Heart left ventricle (tissue), 16 donors: Measurements from ENCODE around the gene PPIB. TPM values are rescaled to one million over a fixed set of nuclear protein-coding genes. Genes with fewer than 3 reads are reported as not detected.

Experiments
- ATAC-seq, 4 donors: fragments of 200-7000 bp; cut with Tn5 transposase; one replicate each; pipeline ENCODE4 v1.9.1; 2020 to 2022; ENCODE audit warnings: moderate library complexity in 4 of 4, mild to moderate bottlenecking in 3 of 4, moderate number of reproducible peaks in 1 of 4
- DNase-seq, 5 donors: peaks; one replicate each; pipeline ENCODE4 v3.0.0-alpha.2; 2020
- H3K27ac ChIP-seq, 12 donors: fragments of 200-600 bp; sonication (generic) in 4 of 12; one replicate each; pipeline versions ENCODE4 v1.5.0 to v1.8.0; 2016 to 2022; ENCODE audit warnings: mild to moderate bottlenecking in 2 of 12
- H3K27me3 ChIP-seq, 9 donors: fragments of 200-600 bp; sonication (generic) in 2 of 9; one replicate each; pipeline versions ENCODE4 v1.5.1 to v1.8.0; 2016 to 2022; ENCODE audit warnings: mild to moderate bottlenecking in 3 of 9
- H3K36me3 ChIP-seq, 9 donors: fragments of 200-600 bp; sonication (generic) in 2 of 9; one replicate each; pipeline versions ENCODE4 v1.5.0 to v1.8.0; 2018 to 2022; ENCODE audit warnings: mild to moderate bottlenecking in 2 of 9
- H3K4me1 ChIP-seq, 12 donors: fragments of 200-600 bp; sonication (generic) in 4 of 12; one replicate each; pipeline versions ENCODE4 v1.5.0 to v1.8.0; 2016 to 2022; ENCODE audit warnings: mild to moderate bottlenecking in 3 of 12
- H3K4me3 ChIP-seq, 12 donors: fragments of 200-600 bp; sonication (generic) in 4 of 12; one replicate each; pipeline versions ENCODE4 v1.5.0 to v1.8.0; 2017 to 2022; ENCODE audit warnings: mild to moderate bottlenecking in 9 of 12, moderate library complexity in 4 of 12
- H3K9me3 ChIP-seq, 12 donors: fragments of 200-600 bp; sonication (generic) in 4 of 12; one replicate each; pipeline versions ENCODE4 v1.5.0 to v1.8.0; 2016 to 2022; ENCODE audit warnings: mild to moderate bottlenecking in 1 of 12
- CTCF ChIP-seq, 12 donors: fragments of 200-600 bp; sonication (generic) in 4 of 12; IDR thresholded peaks; one replicate each; pipeline versions ENCODE4 v1.5.0 to v1.8.0; 2018 to 2022; ENCODE audit warnings: antibody characterized with exemption in 12 of 12, mild to moderate bottlenecking in 5 of 12
- POLR2A ChIP-seq, 2 donors: fragments of 450-650 bp; IDR thresholded peaks; one replicate each; pipeline ENCODE4 v1.6.1; 2017; ENCODE audit warnings: antibody characterized with exemption in 2 of 2, mild to moderate bottlenecking in 2 of 2, moderate library complexity in 2 of 2
- WGBS, 4 donors: extraction: QIAGEN DNeasy Blood & Tissue Kit in 2 of 4; methylation state at CpG; one replicate each; pipeline versions ENCODE4 v1.1.5 to v1.1.7; 2013 to 2018; 5-methylcytosine and 5-hydroxymethylcytosine counted together
- intact Hi-C, 10 donors: fragments of 100-400 bp; cut with DNase I; formaldehyde crosslinking; loops; one replicate each; pipeline versions ENCODE4 v1.11.1 to v1.14.2; 2022
- polyA plus RNA-seq, 2 donors: library from polyadenylated mRNA; stranded (reverse); fragments of 200-250 nt; gene quantifications; one replicate each; pipeline ENCODE4 v1.2.3, GENCODE V29; 2013
- total RNA-seq, 9 donors: library from RNA; depleted of rRNA in 2 of 9; stranded (reverse); fragments of >200 nt in 2 of 9; fragmentation: NEBNext Ultra II Directional in 3 of 9; extraction: Animal tissue kit (Norgen Biotek cat#: 25700) in 3 of 9; gene quantifications; one replicate each; pipeline versions ENCODE4 v1.1.0 to v1.2.4, GENCODE V29; 2016 to 2023
- donor health status: ischemic (EF 13 %, LVEDD 7.1; RV severe dilation, severe dysfunction).
- donor health status: healthy with polysubstance abuse.
- donor health status: DM: no; HTN: yes; CAD: no.
- donor health status: DM: no; HTN: no; CAD: no.
- donor health status: ischemic (EF 25% LVEDD 6.9; RV normal size, moderate dysfunction).
- donor health status: ischemic (EF 25% LVEDD 5.7; RV mildly dilated, moderate dysfunction).
- donor health status: healthy.
- donor health status: DM: yes; HTN: yes; CAD: no.
- donor health status: ischemic (EF 35%, LVEDD 5.7; RV mildly dilated, moderate dysfunction).
- donor health status: nonischemic (EF 11% LVEDD 7.7; RV severe dilation, severe dysfunction).
- donor health status: DM: yes; HTN: yes; CAD: no.
- donor health status: PGD.
- donor health status: ischemic (EF 29% LVEDD 5.4; RV normal size, mild dysfunction).
- donor health status: nonischemic (EF 23%, LVEDD 6.1; RV moderate dilation, normal function).

The PPIB gene
- total and polyA plus RNA-seq, 11 donors, result 73.7 to 341 (median 116) TPM

GRCh38 chr15:64191971-64192830, 29.4 kb upstream of the PPIB start:
- WGBS, 4 donors, result 95 to 98% (median 96%) methylated on average over 5 of the region's 5 CpGs
- Histone ChIP-seq H3K36me3 (peaks cover 0 to 47% (median 30%) of the 10 kb centered on the region in 9 donors), H3K4me1 (peaks cover 0 to under 1% (median 0%) of the 10 kb centered on the region in 12 donors), H3K27me3 (no peaks in the 10 kb centered on the region), H3K9me3 (no peaks in the 10 kb centered on the region), H3K4me3 (no peak overlapping the region), H3K27ac (no peak overlapping the region)
- ATAC-seq (no peak), DNase-seq (no peak)
- intact Hi-C loops, result no loop called here
- no peak for TF ChIP-seq POLR2A (IDR thresholded peaks at IDR 0.05)
- TF ChIP-seq CTCF (IDR thresholded peaks at IDR 0.05), result no peak

- Histone ChIP-seq H3K27ac (no peak overlapping the region), H3K4me1 (no peaks in the 10 kb centered on the region), H3K9me3 (no peaks in the 10 kb centered on the region), H3K4me3 (no peak overlapping the region), H3K36me3 (peaks cover 0 to 58% (median 34%) of the 10 kb centered on the region in 9 donors), H3K27me3 (no peaks in the 10 kb centered on the region)
- no peak for ATAC-seq
- TF ChIP-seq CTCF (IDR thresholded peaks at IDR 0.05) (no peak), POLR2A (IDR thresholded peaks at IDR 0.05) (no peak)
- 91 to 98% (median 92%) methylated on average over 2 of the region's 2 CpGs for WGBS, 4 donors
- no peak for DNase-seq
- intact Hi-C loops, result no loop called here
These were observed 24.8 kb upstream of the PPIB start for GRCh38 chr15:64187396-64188191.

GRCh38 chr15:64185146-64185911, 22.5 kb upstream of the PPIB start:
- ATAC-seq (no peak), DNase-seq (no peak)
- intact Hi-C loops, result no loop called here
- H3K9me3 ChIP-seq, result no peaks in the 10 kb centered on the region
- H3K4me1 ChIP-seq, result no peaks in the 10 kb centered on the region
- TF ChIP-seq CTCF (IDR thresholded peaks at IDR 0.05) (no peak), POLR2A (IDR thresholded peaks at IDR 0.05) (no peak)
- H3K36me3 ChIP-seq, result peaks cover 0 to 70% (median 44%) of the 10 kb centered on the region in 9 donors
- H3K4me3 ChIP-seq, result no peak overlapping the region
- WGBS, 4 donors, result 93 to 96% (median 95%) methylated on average over 9 of the region's 9 CpGs
- H3K27ac ChIP-seq, result no peak overlapping the region
- no peaks in the 10 kb centered on the region for H3K27me3 ChIP-seq
